H1 (cell line): ENCODE measurements around the gene ZW10. TPM values are rescaled to one million over a fixed set of nuclear protein-coding genes. Genes with fewer than 3 reads are reported as not detected.

Experiments used
- BRCA1 ChIP-seq: IDR thresholded peaks from 2 replicates; pipeline ENCODE4 v1.6.1; 2012; ENCODE audit warnings: low read depth, low read length, improper control_type of control experiment
- EZH2 ChIP-seq: fragments of 200-600 bp; sonication (generic); IDR thresholded peaks from 2 replicates; pipeline ENCODE4 v1.7.1; 2012; ENCODE audit warnings: low read depth, mild to moderate bottlenecking, moderate library complexity, low read length, inconsistent platforms; ENCODE audit not compliant: severe bottlenecking
- JUND ChIP-seq: IDR thresholded peaks from 2 replicates; pipeline ENCODE4 v1.6.1; 2011; ENCODE audit warnings: mild to moderate bottlenecking, improper control_type of control experiment, low read length
- KDM1A ChIP-seq: fragments of 200-600, 300-600 bp; sonication (generic); IDR thresholded peaks from 2 replicates; pipeline ENCODE4 v1.7.1; 2016; ENCODE audit warnings: mild to moderate bottlenecking, low read length, borderline replicate concordance
- KDM5A ChIP-seq: fragments of 200-600 bp; IDR thresholded peaks from 2 replicates; pipeline ENCODE4 v1.7.1; 2012; ENCODE audit warnings: mild to moderate bottlenecking, low read length, inconsistent platforms, mixed read lengths
- RFX5 ChIP-seq: IDR thresholded peaks from 2 replicates; pipeline ENCODE4 v1.6.1; 2011; ENCODE audit warnings: low read depth, low read length, improper control_type of control experiment, borderline replicate concordance
- SP4 ChIP-seq: IDR thresholded peaks from 2 replicates; pipeline ENCODE4 v1.6.1; 2012; ENCODE audit warnings: low read length, inconsistent platforms
- polyA plus RNA-seq, 7 experiments: library from polyadenylated mRNA; depleted of rRNA in 3 of 7; stranded (reverse) in 5 of 7; unstranded in 2 of 7; fragments of >200 nt in 5 of 7; fragments of 200-250 nt in 2 of 7; gene quantifications; 1 replicate in 5 of 7; 2 replicates in 1 of 7; 4 replicates in 1 of 7; pipeline versions ENCODE4 v1.2.1 to v1.2.3, GENCODE V29; 2011 to 2013; ENCODE audit warnings: missing spikeins in 2 of 7, mixed read lengths in 2 of 7
- total RNA-seq: library from RNA; stranded (reverse); fragmentation: NEBNext Ultra II Directional; extraction: Animal tissue kit (Norgen Biotek cat#: 25700); gene quantifications from 2 replicates; pipeline ENCODE4 v1.2.1, GENCODE V29; 2021

ZW10 gene
- total and polyA plus RNA-seq, 2 of the 8 experiments (the other 6 are each of a cell fraction or from before 2014, with no cell fraction given): 9.0 to 25.3 TPM

- TF ChIP-seq RFX5 (no peak), KDM1A (no peak), EZH2 (no peak), BRCA1 (no peak), KDM5A (no peak), SP4 (no peak), JUND (no peak)
These were observed 35.4 kb upstream of the ZW10 start (continued) for GRCh38 chr11:113808931-113809330.
